Measurements from ENCODE around the gene GALNT9.

GALNT9 gene

DNA sequence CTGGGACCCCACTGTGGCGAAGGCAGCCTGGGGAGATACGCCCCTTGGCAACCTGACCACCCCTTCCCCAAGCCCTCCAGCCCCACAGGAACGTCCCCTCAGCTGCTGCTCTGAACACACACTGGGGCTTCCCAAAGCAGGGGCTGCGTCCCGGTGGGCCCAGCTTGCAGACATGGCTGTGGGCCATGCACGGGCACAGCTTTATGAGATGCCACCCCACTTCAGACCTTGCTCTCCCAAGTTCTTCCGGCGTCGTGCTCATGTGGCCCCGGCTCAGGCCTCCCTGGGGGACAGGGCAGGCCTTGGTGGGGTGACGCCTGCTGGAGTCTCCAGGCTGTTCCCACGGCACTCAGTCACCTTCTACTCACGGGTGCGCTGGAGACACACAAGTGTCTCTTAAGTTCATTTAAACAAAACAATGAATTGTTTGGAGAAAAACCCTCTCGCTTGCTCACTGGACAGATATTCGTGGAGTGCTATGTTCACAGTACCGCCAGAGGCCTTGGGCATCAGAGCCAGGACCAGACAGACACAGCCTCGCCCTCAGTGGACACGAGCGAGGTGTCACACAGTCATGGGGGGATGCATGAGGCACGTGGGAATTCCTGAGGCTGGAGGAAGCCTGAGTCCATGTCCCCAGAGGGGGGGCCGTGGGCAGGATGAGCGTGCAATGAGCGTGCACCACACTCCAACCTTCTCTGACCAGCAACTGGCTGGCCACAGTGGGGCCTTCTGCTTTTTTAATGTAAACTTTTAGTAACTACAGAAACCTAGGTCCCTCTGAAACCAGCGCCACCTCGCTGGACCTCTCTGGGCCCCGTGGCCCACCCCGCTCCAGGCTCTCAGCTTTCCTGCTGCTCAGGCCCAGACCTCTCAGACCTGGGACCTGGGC lies 4.3 kb downstream of the GALNT9 start:
- DNase-seq, result no peak

- no peak for DNase-seq
Observed at GRCh38 chr12:132324173-132324572, 5.2 kb downstream of the GALNT9 start.

DNA sequence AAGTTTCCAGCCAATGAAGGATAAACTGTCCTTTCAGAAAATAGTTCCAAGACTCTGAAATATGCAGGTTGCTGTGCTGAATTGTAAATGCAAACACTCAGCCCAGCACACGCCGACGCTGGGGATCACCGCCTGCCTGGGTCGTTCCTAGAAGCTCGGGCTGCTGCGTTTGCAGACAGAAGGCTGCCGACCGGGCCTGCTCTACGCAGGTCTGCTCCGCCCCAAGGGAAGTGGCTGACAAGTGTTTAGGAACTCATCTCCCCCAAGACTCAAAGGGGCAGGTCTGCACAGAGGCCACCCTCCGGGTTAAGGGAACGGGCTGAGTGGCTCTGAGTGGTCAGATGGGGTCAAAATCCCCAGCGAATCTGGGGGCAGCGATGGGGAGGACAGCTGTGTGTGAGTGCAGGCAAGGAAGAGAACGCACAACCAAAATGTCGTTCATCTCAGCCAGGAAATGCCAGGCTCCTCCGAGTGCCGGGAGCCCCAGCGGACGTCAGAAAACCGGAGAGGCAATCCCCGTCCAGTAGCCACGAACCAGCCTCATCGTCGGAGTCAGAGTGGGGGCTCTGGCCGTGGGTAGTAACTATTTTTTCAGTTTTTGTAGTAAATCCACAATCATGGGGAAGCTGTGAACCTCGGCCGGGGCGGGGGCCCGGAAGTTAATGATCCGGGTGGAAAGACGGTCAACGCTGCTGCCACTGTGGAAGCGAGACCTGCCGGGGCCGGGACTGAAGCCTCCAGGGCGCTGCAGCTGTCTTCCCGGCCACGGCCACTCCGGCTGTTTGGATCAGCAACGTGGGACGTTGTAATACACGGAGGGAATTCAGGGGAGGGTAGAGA lies 6.0 kb downstream of the GALNT9 start:
- DNase-seq, result no peak

GRCh38 chr12:132322206-132323132 lies 6.9 kb downstream of the GALNT9 start:
- DNase-seq, result no peak

GRCh38 chr12:132321321-132322118 lies 7.9 kb downstream of the GALNT9 start:
- DNase-seq, result no peak

- DNase-seq, result no peak
Observed at GRCh38 chr12:132320767-132321211, 8.6 kb downstream of the GALNT9 start.

DNA sequence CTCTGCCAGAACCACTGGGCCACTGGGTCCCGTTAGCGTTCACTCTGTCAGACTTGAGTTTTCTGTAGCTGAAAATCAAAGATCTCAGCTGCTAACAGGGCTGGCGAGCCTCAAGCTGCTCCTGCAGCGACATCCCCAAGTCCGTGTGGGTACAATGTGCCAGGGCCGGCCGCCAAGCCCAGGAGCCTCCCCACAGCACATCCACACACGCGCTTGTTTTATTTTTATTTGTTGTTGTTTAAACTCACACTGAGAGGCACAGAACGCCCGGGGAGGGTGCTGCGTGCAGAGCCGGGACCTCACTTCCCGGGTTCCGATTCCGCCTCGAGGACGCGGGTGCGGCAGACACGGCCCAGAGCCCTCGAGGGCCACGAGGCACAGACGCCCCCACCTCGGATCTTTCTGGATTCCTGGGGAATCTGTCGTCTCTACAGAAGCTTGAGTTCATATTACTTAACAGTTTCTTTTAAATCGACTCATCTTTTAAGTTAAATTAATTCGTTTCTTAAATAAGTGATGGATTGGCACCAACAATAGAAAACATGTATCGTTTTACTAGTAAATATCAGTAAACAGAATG lies 9.3 kb downstream of the GALNT9 start:
- no peak for DNase-seq

DNA sequence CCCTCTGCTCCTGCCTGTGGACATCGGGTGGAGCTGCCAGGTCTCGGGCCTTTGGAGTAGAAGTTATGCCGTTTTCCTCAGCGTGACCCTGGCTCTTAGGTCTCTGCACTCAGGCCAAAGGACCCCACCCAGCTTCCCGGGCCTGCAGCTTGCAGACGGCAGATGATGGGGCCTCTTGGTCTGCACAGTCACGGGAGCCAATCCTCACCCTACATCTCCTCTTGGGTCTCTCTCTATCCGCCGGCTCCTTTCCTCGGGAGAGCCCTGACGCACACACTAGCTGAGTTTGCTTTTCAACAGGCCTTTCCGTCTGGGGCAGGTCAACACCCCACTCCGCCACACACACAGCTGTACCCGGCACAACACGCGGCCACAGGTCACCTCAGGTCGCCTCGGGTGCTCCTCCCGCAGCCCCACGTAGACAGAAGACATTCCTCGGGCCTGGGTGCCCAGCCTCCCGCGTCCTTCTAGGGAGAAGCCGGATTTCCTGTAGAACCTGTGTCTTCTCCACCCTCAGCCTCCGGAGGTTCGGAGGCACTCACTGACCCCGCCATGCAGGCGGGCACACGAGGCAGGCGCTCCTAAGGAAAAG lies 9.9 kb downstream of the GALNT9 start:
- no peak for DNase-seq

DNA sequence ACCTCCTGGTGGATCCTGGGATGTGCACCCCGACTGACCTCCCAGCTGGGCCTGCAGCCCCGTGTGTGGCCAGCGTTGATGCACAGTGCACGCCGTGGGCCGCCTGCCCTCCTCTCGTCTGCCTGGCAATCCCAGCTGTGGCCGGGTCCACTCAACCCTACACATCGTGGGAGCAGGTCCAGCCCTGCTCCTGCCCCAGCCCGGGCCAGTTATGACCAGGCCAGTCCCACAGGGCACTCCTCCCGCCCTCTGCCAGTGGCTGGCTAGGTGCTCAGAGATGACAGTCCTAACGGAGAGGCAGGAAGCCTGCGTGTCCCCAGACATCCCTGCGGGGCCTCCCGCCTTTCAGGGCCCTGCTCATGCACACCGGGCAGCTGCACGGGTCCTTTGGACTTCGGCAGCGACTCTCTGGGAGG lies 10.8 kb downstream of the GALNT9 start:
- no peak for DNase-seq

- DNase-seq, result no peak
Observed at GRCh38 chr12:132318135-132318534, 11.3 kb downstream of the GALNT9 start.

DNA sequence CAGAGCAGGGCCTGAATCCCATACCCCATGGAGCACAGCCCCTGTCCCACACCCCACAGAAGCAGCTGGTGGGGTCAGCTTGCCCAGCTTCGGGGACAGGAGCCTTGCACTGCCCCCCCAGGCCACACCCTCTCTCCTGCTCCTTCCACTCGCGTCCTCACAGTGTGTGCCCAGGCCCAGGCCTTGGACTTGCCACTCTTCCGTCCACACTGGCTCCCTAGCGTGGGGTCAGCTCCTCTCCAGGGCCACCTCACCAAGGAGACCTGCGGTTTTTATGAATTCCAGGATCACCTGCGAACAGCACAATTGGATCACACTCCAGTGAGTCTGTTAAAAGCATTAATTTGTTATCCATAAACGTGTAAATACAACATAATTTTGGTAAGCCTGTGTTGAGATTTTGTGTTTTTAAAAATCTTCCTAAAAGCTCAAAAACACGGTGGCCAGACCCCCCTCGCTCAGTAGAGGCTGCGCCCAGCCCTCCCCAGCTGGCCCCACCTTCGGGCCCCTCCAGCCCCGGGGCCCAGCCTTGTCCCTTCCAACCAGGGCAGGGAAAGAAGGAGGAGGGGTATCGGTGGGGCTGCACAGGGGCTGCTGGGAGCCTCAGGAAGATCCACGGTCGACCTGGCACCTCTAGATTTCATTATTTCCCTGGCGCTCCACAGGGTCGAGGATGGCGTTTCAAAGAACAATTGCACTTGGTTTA lies 12.0 kb downstream of the GALNT9 start:
- DNase-seq, result no peak

DNA sequence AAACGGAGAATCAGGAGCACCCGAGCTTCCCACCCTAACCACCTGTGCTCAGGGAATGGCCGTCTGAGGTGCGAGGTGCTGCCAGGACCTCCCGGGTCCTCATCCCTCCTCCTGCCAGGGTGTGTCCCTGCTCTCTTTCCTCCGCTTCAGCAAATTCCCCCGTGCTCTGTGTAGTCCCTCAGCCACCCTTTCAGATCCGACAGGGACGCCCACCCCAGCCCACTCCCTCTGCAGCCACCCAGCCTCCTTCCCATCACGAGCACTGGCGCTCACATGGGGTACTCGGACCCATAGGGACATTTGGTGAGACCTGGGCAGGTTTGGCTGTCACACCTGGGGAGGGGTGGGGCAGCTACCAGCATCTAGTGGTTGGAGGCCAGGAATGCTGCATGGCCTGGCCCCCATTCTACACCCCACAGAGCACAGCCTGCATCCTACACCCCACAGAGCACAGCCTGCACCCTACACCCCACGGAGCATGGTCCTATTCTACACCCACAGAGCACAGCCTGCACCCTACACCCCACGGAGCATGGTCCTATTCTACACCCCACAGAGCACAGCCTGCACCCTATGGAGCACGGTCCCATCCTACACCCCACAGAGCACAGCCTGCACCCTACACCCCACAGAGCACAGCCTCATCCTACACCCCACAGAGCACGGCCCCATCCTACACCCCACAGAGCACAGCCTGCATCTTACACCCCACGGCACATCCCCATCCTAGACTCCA lies 12.7 kb downstream of the GALNT9 start:
- DNase-seq, result no peak

DNA sequence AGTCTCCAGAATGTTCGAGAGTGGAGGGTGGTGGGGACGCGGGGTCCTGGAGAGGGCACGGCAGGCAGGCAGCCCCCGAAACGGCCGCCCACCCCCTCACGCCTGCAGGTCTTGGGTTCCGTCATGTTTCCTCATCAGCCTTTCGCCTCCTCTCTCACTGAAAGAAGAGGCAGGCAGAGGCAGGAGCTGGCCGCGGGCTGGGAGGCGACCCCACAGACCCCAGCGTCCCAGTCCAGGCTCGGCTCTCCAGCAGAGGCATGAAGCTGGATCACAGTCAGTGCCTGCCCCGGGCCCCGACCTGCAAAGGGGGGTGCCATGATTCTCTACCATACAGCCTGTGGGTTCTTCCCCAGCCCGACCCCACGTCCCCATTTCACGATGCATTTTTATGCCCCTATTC lies 13.4 kb downstream of the GALNT9 start:
- DNase-seq, result no peak

GRCh38 chr12:132315507-132315906 lies 13.9 kb downstream of the GALNT9 start:
- no peak for DNase-seq

- no peak for DNase-seq
Observed at GRCh38 chr12:132314516-132315233, 14.7 kb downstream of the GALNT9 start.

DNA sequence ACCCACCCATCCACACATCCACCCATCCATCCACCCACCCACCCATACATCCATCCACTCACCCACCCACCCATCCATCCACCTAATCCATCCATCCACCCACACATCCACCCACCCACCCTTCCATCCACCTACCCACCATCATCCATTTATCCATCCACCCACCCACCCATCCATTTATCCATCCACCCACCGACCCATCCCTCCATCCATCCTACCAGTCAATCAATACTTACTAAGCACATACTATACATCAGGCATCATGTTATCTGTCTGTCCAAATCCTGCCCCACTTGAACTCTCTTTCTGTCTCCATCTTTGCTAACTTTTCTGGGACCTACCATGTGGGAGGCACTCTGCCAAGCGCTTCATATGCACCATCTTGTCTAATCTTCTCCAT lies 15.4 kb downstream of the GALNT9 start:
- DNase-seq, result no peak

DNA sequence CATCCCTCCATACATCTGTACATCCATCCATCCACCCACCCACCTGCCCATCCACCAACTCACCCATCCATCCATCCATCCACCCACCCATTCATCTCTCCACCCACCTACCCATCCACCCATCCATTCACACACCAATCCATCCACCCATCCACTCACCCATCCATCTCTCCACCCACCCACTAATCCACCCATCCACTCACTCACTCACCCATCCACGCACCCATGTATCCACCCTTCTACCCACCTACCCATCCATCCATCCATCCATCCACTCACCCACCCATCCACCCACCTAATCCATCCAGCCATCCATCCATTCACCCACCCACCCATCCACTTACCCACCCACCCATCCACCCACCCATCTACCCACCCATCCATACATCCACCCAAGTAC lies 16.2 kb downstream of the GALNT9 start:
- DNase-seq, result no peak

DNA sequence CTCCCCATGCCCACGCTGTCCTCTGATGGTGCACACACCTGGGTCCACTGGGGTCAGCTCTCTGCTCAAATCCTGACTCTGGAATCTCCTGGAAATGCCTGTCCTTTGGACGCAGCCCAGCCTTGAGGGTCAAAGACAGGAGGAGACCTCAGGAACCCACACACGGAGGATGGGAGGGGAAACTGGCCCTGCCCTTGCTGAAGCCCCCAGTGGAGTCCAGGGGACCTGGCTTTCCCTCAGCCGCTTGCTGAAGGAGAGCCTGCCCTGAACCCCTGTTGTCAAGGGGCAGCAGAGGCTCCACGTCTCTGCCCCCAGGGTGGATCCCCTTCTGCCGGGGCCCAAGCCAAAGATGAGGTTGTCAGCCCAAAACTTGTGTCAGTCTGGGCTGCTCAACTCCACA lies 16.9 kb downstream of the GALNT9 start:
- DNase-seq, result no peak
